HEK293T (cell line): ENCODE measurements around the gene UMODL1.

Experiments
- CTCF ChIA-PET: fragments of 350-600 bp; formaldehyde crosslinking; extraction: SDS; loops from one replicate; lab custom pipeline; 2021; ENCODE audit warnings: antibody characterized with exemption, inconsistent platforms; lab: Yijun Ruan, JAX
- POLR2A ChIA-PET: fragments of 350-600 bp; formaldehyde crosslinking; extraction: SDS; loops from one replicate; lab custom pipeline; 2020; ENCODE audit warnings: antibody characterized with exemption, inconsistent platforms; lab: Yijun Ruan, JAX
- DNase-seq: peaks from one replicate; pipeline ENCODE4 v3.0.0; 2012; ENCODE audit warnings: mixed read lengths; ENCODE audit errors: extremely low spot score
- ARNT ChIP-seq: fragments of 450-650 bp; IDR thresholded peaks from 2 replicates; pipeline ENCODE4 v1.6.1; 2017; ENCODE audit warnings: mild to moderate bottlenecking
- BHLHE40 ChIP-seq: fragments of 450-650 bp; IDR thresholded peaks from 2 replicates; pipeline ENCODE4 v1.6.1; 2016; ENCODE audit warnings: mild to moderate bottlenecking, moderate library complexity, borderline replicate concordance
- CTBP1 ChIP-seq: fragments of 450-650 bp; IDR thresholded peaks from 2 replicates; pipeline ENCODE4 v1.6.1; 2016; ENCODE audit warnings: borderline replicate concordance
- ELF4 ChIP-seq: fragments of 450-650 bp; IDR thresholded peaks from 2 replicates; pipeline ENCODE4 v1.6.1; 2017; ENCODE audit warnings: antibody characterized with exemption
- FOXA1 ChIP-seq: fragments of 450-650 bp; IDR thresholded peaks from 2 replicates; pipeline ENCODE4 v1.6.1; 2016; ENCODE audit warnings: mild to moderate bottlenecking
- FOXK2 ChIP-seq: fragments of 450-650 bp; IDR thresholded peaks from 2 replicates; pipeline ENCODE4 v1.6.1; 2016; ENCODE audit warnings: mild to moderate bottlenecking
- FOXM1 ChIP-seq: fragments of 450-650 bp; IDR thresholded peaks from 2 replicates; pipeline ENCODE4 v1.6.1; 2017; ENCODE audit warnings: mild to moderate bottlenecking, borderline replicate concordance
- HDGF ChIP-seq: fragments of 450-650 bp; IDR thresholded peaks from 2 replicates; pipeline ENCODE4 v1.6.1; 2017; ENCODE audit warnings: antibody characterized with exemption, borderline replicate concordance
- L3MBTL2 ChIP-seq: fragments of 450-650 bp; conservative IDR thresholded peaks from 2 replicates; pipeline ENCODE4 v1.6.1; 2016; ENCODE audit warnings: mild to moderate bottlenecking
- LEF1 ChIP-seq: fragments of 450-650 bp; IDR thresholded peaks from 2 replicates; pipeline ENCODE4 v1.6.1; 2017; ENCODE audit warnings: mild to moderate bottlenecking, borderline replicate concordance
- NFRKB ChIP-seq: fragments of 450-650 bp; IDR thresholded peaks from 2 replicates; pipeline ENCODE4 v1.6.1; 2016; ENCODE audit warnings: mild to moderate bottlenecking, moderate library complexity
- PKNOX1 ChIP-seq: fragments of 450-650 bp; IDR thresholded peaks from 2 replicates; pipeline ENCODE4 v1.6.1; 2016
- SP1 ChIP-seq: fragments of 450-650 bp; IDR thresholded peaks from 2 replicates; pipeline ENCODE4 v1.6.1; 2017
- SUZ12 ChIP-seq: fragments of 450-650 bp; IDR thresholded peaks from 2 replicates; pipeline ENCODE4 v1.6.1; 2016; ENCODE audit warnings: mild to moderate bottlenecking
- TARDBP ChIP-seq: fragments of 450-650 bp; IDR thresholded peaks from 2 replicates; pipeline ENCODE4 v1.6.1; 2016
- ZNF384 ChIP-seq: fragments of 450-650 bp; IDR thresholded peaks from 2 replicates; pipeline ENCODE4 v1.6.1; 2016

Gene UMODL1

GRCh38 chr21:42031816-42032215 lies 39.3 kb upstream of the UMODL1 start:
- no peak for DNase-seq
- POLR2A ChIA-PET = no interaction called here
- TF ChIP-seq BHLHE40 = no peak
- no peak for TF ChIP-seq SP1
- TF ChIP-seq HDGF = no peak
- no peak for TF ChIP-seq NFRKB
- TF ChIP-seq SUZ12 = no peak
- TF ChIP-seq FOXA1 = no peak
- no peak for TF ChIP-seq LEF1
- TF ChIP-seq FOXK2 = no peak
- no peak for TF ChIP-seq ARNT
- TF ChIP-seq CTBP1 = no peak
- TF ChIP-seq ELF4 = no peak
- no peak for TF ChIP-seq L3MBTL2
- no peak for TF ChIP-seq ZNF384
- TF ChIP-seq FOXM1 = no peak
- TF ChIP-seq TARDBP = no peak
- no peak for TF ChIP-seq PKNOX1
- CTCF ChIA-PET = no interaction called here

GRCh38 chr21:42032266-42032665 lies 38.9 kb upstream of the UMODL1 start:
- DNase-seq = no peak
- TF ChIP-seq LEF1 = no peak
- no peak for TF ChIP-seq ELF4
- TF ChIP-seq PKNOX1 = no peak
- no peak for TF ChIP-seq SP1
- TF ChIP-seq FOXA1 = no peak
- TF ChIP-seq FOXM1 = no peak
- TF ChIP-seq TARDBP = no peak
- no peak for TF ChIP-seq NFRKB
- no peak for TF ChIP-seq CTBP1
- TF ChIP-seq L3MBTL2 = no peak
- no peak for TF ChIP-seq ARNT
- TF ChIP-seq FOXK2 = no peak
- ChIA-PET CTCF (no interaction called here), POLR2A (no interaction called here)

- POLR2A ChIA-PET = no interaction called here
- TF ChIP-seq PKNOX1 (no peak), ARNT (no peak), SUZ12 (no peak), ZNF384 (no peak), HDGF (no peak), FOXK2 (no peak), NFRKB (no peak), CTBP1 (no peak), SP1 (no peak), FOXA1 (no peak), L3MBTL2 (no peak)
- CTCF ChIA-PET = interaction anchor here (0.6 kb wide), 1 partner anchor 43 kb away, joined by 3 read pairs; no protein-coding TSS in a partner anchor
- DNase-seq = no peak
These were observed 38.1 kb upstream of the UMODL1 start for GRCh38 chr21:42032968-42033367.

- POLR2A ChIA-PET = no interaction called here
- no peak for DNase-seq
- TF ChIP-seq FOXA1 = no peak
- no peak for TF ChIP-seq SUZ12
- TF ChIP-seq BHLHE40 = no peak
- no peak for TF ChIP-seq ZNF384
- TF ChIP-seq SP1 = no peak
- no peak for TF ChIP-seq L3MBTL2
- no peak for TF ChIP-seq ARNT
- no peak for TF ChIP-seq NFRKB
- no peak for TF ChIP-seq HDGF
- TF ChIP-seq FOXK2 = no peak
- CTCF ChIA-PET = no interaction called here
These were observed 34.8 kb upstream of the UMODL1 start for GRCh38 chr21:42036313-42036712.

- CTCF ChIA-PET = interaction anchor here (0.8 kb wide), 1 partner anchor 55 kb away, joined by 4 read pairs; no protein-coding TSS in a partner anchor
- no peak for DNase-seq
- POLR2A ChIA-PET = interaction anchor here (0.9 kb wide), 1 partner anchor 26 kb away, joined by 3 read pairs; no protein-coding TSS in a partner anchor
- no peak for TF ChIP-seq PKNOX1
- no peak for TF ChIP-seq ELF4
- no peak for TF ChIP-seq ZNF384
These were observed 33.6 kb upstream of the UMODL1 start for GRCh38 chr21:42037516-42037915.

GRCh38 chr21:42037943-42038342 lies 33.2 kb upstream of the UMODL1 start:
- POLR2A ChIA-PET = interaction anchor here (0.9 kb wide), 1 partner anchor 26 kb away, joined by 3 read pairs; no protein-coding TSS in a partner anchor
- CTCF ChIA-PET = interaction anchor here (0.8 kb wide), 1 partner anchor 54 kb away, joined by 4 read pairs; no protein-coding TSS in a partner anchor
- DNase-seq = no peak
- TF ChIP-seq HDGF = no peak
- no peak for TF ChIP-seq PKNOX1
- no peak for TF ChIP-seq FOXK2
- no peak for TF ChIP-seq BHLHE40
- TF ChIP-seq NFRKB = no peak
- no peak for TF ChIP-seq SP1
- no peak for TF ChIP-seq LEF1
- TF ChIP-seq FOXM1 = no peak
- TF ChIP-seq CTBP1 = no peak
- TF ChIP-seq SUZ12 = no peak
- no peak for TF ChIP-seq L3MBTL2
- TF ChIP-seq ZNF384 = no peak
